Breast epithelium (tissue), 3 donors: ENCODE measurements around the gene ZNF587B.

ENCODE experiments used
- POLR2A ChIP-seq: fragments of 450-650 bp; IDR thresholded peaks from one replicate; pipeline ENCODE4 v1.6.1; 2016; ENCODE audit warnings: antibody characterized with exemption, mild to moderate bottlenecking, moderate library complexity
- POLR2AphosphoS5 ChIP-seq, 3 donors: sonication (generic); formaldehyde crosslinking; IDR thresholded peaks; one replicate each; pipeline ENCODE4 v1.6.1; 2017; ENCODE audit warnings: antibody characterized with exemption in 3 of 3
- TF ChIP-seq, protein P1 (sequence below), 3 donors: fragments of 450-650 bp; IDR thresholded peaks; one replicate each; pipeline ENCODE4 v1.5.1; 2016 to 2017; ENCODE audit warnings: antibody characterized with exemption in 3 of 3, mild to moderate bottlenecking in 3 of 3, moderate library complexity in 3 of 3

DNA sequence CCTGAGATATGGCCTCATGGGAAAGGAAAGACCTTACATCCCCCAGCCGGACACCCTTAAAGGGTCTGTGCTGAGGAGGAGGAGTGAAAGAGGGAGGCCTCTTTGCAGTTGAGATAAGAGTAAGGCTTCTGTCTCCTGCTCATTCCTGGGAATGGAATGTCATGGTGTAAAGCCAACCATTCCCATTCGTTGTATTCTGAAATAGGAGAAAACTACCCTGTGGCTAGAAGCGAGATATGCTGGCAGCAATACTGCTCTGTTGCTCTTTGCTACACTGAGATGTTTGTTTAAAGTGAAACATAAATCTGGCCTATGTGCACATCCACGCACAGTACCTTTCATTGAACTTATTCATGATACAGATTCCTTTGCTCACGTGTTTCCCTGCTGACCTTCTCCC, 783 bp upstream of the ZNF587B start:
- TF ChIP-seq, protein P1, sequence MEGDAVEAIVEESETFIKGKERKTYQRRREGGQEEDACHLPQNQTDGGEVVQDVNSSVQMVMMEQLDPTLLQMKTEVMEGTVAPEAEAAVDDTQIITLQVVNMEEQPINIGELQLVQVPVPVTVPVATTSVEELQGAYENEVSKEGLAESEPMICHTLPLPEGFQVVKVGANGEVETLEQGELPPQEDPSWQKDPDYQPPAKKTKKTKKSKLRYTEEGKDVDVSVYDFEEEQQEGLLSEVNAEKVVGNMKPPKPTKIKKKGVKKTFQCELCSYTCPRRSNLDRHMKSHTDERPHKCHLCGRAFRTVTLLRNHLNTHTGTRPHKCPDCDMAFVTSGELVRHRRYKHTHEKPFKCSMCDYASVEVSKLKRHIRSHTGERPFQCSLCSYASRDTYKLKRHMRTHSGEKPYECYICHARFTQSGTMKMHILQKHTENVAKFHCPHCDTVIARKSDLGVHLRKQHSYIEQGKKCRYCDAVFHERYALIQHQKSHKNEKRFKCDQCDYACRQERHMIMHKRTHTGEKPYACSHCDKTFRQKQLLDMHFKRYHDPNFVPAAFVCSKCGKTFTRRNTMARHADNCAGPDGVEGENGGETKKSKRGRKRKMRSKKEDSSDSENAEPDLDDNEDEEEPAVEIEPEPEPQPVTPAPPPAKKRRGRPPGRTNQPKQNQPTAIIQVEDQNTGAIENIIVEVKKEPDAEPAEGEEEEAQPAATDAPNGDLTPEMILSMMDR (IDR thresholded peaks at IDR 0.05): no peak
- TF ChIP-seq POLR2A (no peak), POLR2AphosphoS5 (IDR thresholded peaks at IDR 0.05) (no peak)
